Measurements from ENCODE around the gene NR2F2.

NR2F2 gene

GRCh38 chr15:96320107-96320506, 10.4 kb upstream of the NR2F2 start:
- DNase-seq, result no peak

GRCh38 chr15:96320703-96321638, 9.5 kb upstream of the NR2F2 start:
- DNase-seq, result no peak

- no peak for DNase-seq
These were observed 8.6 kb upstream of the NR2F2 start for GRCh38 chr15:96321639-96322535.

- DNase-seq, result no peak
These were observed 7.8 kb upstream of the NR2F2 start for GRCh38 chr15:96322536-96323318.

GRCh38 chr15:96323319-96324145, 7.0 kb upstream of the NR2F2 start:
- DNase-seq, result no peak

- DNase-seq, result no peak
These were observed 6.2 kb upstream of the NR2F2 start for GRCh38 chr15:96324192-96324895.

- no peak for DNase-seq
These were observed 5.5 kb upstream of the NR2F2 start for GRCh38 chr15:96324940-96325540.

- DNase-seq, result no peak
These were observed 4.8 kb upstream of the NR2F2 start for GRCh38 chr15:96325541-96326327.

GRCh38 chr15:96326328-96327154, 4.0 kb upstream of the NR2F2 start:
- no peak for DNase-seq

- no peak for DNase-seq
These were observed 3.3 kb upstream of the NR2F2 start for GRCh38 chr15:96327155-96327741.

GRCh38 chr15:96328181-96328876, 2.2 kb upstream of the NR2F2 start:
- DNase-seq, result no peak

- DNase-seq, result no peak
These were observed 1.7 kb upstream of the NR2F2 start for GRCh38 chr15:96328877-96329195.

GRCh38 chr15:96329403-96329981, 1.0 kb upstream of the NR2F2 start:
- DNase-seq, result no peak

GRCh38 chr15:96330064-96330449, 443 bp upstream of the NR2F2 start:
- DNase-seq, result no peak

- no peak for DNase-seq
These were observed 844 bp downstream of the NR2F2 start for GRCh38 chr15:96331144-96331944.

GRCh38 chr15:96331945-96332636, 1.6 kb downstream of the NR2F2 start:
- DNase-seq, result no peak

All from activated gamma-delta T cell (primary cell).